Forelimb muscle (tissue), 1 donor: ENCODE results near the gene GTF2H1. TPM values are rescaled to one million over a fixed set of nuclear protein-coding genes. Genes with fewer than 3 reads are reported as not detected.

Experiments
- DNase-seq: peaks from one replicate; pipeline ENCODE4 v3.0.0-alpha.2; 2013; ENCODE audit warnings: low read depth
- polyA plus RNA-seq: library from polyadenylated mRNA; unstranded; fragments of 120-200 nt; gene quantifications from one replicate; pipeline ENCODE4 v1.2.1, GENCODE V29; 2013; ENCODE audit not compliant: insufficient read length

Gene GTF2H1
- 35.7 TPM for polyA plus RNA-seq

DNA sequence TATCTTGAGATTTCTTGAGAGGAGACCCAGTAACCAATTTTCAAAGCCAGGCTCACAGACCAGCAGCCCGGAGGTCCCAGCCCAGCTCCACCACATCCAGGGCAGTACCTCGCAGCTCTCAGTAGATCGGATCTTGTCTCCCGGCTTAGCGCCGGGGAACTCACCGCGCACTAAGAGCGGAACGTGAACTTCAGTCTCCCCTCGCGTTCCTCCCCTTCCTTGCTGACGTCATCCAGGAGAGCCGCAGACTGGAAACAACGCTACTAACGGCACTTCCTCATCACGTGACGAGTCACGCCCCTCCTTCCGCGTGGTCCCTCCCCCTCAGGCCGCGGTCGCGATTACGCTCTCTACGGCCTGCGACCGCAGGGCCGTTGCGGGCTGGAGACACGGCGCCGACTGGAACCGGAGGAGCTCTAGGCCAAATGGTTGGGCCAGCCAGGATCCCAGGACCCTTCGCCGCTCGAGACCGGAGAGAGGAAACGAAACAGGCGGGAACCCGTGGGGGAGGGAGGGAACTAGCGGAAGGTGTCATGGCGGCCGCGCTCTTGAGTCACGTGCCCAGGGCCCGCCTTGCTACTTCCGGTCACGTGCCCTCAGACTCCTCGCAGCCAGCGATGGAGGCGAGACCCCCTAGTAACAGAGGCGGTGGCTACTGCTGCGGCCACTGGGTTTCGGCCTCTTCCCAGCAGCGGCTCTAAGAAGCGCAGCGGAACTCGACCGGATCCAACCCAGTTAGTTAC, at the start of gene GTF2H1, which contains the start of gene HPS5:
GTF2H1 (plus strand) TSS at position 599 of the 743 bp plus-strand sequence. CDS start 10,508 bp downstream, outside the sequence.
HPS5 (minus strand) TSS at position 172 of the 743 bp plus-strand sequence. CDS start 4,282 bp downstream, outside the sequence.
- peak; percentile 98 for DNase-seq

DNA sequence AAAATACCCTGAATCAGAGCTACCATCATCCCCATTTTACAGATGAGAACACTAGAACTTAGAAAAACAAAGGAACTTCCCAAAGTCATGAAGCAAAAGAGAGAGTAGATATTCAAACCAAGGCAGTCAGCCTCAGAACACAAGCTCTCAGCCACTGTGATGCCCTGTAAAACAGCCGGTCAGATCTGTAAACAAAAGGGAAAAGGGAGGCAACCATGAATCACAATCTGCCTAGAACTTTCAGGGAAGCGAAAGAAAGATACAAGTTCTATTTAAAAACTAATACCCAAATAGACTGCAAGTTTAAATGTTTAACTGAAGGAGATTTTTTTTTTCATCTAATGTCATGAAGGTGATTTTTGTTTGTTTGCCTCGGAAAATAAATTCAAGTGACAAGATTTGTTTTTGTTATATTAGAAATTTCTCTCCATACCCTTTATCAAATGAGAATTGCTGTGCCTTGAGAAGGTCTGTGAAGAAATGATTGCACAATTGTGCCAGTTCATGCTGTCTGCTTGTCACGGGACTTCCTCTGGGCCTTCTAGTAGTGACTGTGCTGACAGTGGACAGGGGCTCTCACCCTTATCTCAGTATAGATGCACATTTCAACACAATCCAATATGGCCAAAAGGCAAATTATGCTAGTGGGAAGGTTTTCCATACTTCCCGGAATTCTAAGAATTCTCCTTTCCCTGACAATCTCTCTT, 44.6 kb upstream of the GTF2H1 start:
- DNase-seq: no peak

DNA sequence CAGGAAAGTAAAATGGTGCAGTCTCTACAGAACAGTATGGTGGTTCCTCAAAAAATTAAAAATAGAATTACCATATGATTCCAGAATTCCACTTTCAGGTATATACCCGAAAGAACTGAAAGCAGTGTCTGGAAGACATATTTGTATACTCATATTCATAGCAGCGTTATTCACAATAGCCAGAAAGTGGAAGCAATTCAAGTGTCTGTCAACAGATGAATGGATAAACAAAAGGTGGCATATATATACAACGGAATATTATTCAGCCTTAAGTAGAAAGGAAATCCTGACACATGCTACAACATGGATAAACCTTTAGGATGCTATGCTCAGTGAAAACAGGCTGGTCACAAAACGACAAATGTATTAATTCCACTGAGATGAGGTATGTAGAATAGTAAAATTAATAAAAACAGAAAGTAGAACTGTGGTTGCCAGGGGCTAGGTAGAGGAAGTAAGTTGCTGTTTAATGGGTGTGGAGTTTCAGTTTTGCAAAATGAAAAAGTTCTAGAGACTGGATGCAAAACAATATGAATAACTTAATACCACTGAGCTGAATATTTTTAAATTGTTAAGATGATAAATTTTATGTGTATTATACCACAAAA, 41.8 kb upstream of the GTF2H1 start:
- DNase-seq: no peak

DNA sequence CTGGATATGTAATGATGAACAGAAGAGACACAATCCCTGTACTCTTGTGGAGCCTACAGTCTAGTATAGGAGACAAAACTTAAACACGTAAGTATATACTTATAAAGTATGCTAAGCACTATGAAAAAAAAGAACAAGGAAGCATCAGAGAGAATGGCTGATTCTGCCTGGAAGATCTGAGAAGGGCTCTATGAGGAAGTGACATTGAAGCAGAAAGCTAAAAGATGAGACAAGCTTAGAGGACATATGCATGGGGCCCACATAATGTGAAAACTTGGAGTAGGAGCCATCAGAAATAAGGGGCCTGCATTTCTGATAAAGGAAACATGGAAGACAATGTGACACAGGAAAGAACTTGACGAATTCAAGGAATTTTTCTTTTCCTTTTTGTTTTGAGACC, 39.7 kb upstream of the GTF2H1 start:
- DNase-seq: no peak

DNA sequence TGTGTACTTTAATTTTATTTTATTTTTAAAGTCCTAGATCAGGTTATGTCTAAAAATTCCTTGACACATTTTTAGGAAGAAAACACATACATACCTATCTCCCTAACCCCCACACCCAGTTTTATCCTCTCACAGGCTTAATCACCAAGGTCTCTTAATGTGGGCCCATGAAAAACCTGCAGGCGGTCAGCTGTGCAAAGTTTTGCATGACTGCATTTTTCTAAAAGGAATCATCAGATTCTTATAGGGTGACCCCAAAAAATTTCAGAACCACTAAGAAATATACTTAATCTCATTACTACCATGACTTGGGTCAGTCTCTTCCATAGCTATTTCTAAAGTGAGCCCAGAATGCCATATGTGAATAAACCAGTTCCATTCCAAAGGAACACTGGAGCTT, 36.5 kb upstream of the GTF2H1 start:
- DNase-seq: no peak

DNA sequence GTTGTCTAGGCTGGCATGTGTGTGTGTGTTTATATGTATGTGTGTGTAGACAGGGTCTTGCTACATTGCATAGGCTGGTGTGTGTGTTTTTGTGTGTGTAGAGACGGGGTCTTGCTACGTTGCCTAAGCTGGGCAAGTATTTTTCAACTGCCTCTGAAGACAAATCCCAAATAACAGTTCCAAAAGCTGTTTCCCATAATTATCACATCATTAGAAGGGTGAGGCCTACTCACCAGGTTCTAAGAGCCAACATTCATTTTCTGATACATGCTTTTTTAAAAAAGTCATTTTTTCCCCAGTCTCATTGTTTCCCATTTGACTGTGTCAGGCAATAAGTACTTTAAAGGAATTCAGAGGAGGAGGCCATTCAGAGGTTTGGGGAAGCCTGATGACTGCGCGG, 33.5 kb upstream of the GTF2H1 start:
- no peak for DNase-seq

DNA sequence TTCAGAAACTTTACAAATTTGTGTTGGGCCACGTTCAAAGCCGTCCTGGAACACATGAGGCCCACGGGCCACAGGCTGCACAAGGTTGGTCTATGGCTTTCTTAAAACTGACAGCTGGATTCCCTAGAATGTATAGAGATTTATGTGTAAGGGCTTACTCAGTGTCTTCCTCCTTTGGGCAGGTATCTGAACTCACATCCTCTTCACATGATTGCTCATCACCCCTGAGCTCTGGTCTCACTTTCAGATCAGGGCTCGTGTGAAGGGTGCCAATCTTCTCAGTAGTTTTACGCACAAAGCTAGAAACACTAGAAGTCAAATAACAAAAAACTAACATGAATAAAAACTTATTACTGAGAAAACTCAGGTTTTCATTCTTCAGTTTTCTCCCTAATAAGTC, 27.5 kb upstream of the GTF2H1 start:
- no peak for DNase-seq

DNA sequence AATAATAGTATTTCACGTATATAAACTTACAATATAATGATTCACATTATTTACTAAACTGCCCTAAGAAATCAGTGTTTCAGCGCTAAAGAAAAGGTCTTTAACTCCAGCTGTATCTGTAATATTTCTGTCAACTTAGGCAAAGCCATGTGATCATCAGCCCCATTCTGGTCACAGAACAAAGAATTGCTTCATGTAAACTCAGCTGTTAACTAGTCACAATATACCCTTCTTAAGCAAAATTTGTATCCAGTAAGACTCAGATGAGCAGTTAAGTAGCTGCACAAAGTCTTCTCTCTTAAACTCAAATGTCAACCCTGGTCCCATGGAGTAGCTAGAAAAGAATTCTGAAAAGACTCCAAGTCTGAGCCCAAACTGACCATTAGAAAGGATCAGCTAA, 27.1 kb upstream of the GTF2H1 start:
- DNase-seq: no peak

DNA sequence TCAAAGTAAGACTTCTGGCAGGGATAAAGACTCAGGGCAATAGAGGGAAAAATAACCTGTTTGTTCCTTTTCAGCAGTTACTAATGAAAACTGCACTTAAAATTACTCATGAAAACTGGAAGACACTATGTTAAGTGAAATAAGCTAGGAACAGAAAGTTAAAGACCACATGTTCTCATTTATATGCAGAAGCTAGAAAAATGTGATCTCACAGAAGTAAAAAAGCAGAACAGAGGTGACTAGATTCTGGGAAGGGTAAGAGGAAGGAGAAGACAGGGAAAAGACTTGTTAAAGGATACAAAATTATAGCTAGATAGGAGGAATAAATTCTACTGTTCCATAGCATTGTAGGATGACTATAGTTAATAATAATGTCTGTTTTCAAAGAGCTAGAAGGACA, 22.6 kb upstream of the GTF2H1 start:
- no peak for DNase-seq

DNA sequence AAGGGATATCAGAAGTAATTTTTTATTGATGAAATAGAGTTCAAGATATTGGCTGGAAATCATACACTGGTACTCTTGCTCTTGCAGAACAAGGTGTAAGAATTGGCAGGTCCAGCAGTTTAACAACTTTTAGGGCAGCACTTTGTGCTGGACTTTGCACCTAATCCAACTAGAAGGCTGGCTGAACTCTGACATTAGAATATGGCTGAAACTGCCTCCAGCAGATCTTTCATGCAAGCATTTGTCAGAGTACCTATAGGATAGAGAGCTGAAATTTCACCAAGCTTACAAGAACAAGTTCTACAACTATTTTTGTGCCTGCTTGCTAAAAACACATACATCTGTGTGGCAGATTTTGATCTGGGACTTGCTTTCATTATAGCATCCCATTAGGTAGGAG, 17.6 kb upstream of the GTF2H1 start:
- DNase-seq: no peak

DNA sequence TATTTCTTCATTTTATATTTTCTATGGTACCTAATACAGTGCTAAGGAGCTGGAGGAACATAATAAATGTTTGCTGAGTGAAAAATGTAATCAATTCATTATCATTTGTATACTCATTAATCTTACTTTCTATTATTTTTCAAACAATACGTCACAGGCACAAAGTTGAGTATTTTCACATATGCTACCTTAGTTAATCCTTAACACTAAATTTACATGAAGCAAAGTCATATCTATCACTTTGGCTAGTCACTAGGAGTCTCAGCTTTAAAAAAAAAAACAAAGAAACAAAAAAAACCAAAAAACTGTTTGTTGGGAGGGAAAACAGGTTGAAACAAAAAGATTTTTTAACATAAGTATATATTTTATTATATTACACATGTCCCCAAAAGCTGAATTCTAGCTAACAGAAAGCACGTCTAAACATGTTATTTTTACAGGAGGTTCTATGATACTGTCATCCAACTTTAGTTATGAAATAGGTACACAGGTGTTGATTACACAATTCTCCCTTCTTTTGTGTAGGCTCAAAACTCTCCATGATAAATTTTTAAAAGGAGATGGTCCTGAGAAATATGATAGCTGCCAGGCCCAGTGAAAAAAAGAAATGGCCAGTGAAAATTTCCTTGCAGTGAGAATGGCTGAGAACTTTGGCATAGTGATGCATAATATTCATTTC, 14.8 kb upstream of the GTF2H1 start:
- DNase-seq: no peak

DNA sequence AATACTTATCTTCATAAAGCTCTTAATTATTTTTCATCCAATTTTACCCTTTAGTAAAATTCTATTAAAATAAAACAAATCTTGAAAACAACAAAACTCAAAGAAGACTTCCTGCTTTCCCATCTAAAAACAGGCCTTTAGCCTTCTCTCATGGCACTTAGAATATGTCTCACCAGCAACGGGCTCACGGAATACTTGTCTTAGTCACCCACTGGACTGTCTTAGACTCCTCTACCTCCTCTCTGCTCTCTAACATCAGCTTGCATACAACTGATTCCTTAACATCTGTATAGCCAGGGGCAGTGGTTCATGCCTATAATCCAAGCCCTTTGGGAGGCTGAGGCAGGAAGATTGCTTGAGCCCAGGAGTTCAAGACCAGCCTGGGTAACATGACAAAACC, 14.1 kb upstream of the GTF2H1 start:
- no peak for DNase-seq

DNA sequence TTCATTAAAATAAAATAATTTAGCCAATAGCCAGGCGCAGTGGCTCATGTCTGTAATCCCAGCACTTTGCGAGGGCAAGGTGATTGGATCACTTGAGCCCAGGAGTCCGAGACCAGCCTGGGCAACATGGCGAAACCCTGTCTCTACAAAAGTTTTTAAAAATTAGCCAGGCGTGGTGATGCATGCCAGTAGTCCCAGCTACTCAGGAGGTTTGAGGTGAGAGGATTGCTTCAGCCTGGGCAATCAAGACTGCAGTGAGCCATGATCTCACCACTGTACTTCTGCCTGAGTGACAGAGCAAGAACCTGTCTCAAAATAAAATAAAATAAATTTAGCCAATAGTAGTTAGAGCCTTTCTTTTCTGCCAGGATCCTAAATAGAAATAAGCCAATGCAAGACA, 12.7 kb upstream of the GTF2H1 start:
- DNase-seq: no peak

DNA sequence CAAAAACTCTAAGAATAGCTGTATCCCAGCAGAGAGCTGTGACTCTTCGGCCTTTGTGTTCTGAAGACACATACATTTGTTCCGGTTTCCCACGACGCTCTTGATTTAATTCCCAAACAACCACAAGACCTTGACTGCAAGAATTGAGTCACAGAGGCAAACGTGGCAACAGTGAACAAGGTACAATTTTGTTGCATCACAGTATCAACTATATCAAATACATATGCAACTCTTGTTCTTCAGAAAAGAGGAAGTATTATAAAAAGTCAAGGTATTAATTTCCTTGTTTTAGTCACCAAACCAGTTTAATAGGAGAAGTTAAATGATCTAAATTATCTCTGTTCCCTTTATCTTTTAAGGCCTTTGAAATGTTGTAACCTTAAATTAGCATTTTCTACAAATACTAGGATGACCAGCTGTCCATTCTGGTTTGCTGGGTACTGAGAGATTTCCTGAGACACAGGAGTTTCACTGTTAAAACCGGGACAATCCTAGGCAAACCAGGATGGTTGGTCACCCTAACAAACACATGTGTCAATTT, 11.5 kb upstream of the GTF2H1 start:
- no peak for DNase-seq

DNA sequence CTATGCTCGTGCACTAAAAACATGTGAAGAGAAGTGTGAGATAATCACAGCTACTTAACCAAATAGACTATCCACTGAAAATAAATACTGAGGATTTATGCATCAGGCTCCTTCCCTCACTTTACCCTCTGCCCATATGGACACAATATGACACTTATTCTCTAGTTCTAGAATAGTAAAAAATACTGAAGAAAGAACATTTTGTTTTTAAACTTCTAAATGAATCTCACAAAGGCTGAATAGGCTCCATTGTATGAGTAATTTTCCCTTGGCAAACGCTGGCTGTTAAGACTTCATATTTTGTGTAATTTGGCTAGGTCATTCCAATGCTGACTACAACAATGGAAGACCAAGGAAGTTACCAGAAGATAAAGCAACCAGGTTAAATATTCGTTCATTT, 10.4 kb upstream of the GTF2H1 start:
- no peak for DNase-seq

DNA sequence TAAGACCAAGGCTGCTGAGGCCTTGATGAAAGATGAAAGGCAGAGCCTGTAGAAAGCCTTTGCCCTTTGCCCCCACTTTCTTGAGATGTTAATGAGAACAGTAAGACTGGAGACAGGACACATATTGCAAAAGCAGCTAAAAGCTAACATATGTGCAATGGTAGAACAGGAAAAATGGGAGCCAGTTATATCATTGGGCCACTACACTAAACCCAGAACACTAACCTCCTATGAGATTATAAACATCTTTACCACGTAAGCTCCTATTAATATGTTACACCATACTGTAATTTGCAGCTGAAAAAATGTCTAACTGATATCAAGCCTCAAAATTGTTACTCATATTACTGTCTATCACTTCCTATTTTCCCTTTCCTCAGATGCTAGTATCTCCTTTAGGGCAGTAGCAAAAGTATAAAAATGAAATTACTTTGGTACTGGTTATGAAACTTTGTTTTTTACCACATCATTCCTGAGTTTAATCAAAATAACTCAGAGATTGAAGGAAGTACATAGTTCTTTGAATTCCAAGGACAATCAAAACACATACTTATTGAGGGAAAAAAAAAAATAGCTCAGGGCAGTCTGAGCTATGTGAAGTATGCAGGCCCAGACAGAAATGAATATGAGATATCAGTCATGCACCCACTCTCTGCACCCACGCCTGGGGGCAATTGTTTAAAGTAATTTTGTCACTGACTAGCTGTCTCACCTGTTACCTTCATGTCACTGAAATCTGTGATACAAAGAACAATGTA, 9.5 kb upstream of the GTF2H1 start:
- DNase-seq: no peak

DNA sequence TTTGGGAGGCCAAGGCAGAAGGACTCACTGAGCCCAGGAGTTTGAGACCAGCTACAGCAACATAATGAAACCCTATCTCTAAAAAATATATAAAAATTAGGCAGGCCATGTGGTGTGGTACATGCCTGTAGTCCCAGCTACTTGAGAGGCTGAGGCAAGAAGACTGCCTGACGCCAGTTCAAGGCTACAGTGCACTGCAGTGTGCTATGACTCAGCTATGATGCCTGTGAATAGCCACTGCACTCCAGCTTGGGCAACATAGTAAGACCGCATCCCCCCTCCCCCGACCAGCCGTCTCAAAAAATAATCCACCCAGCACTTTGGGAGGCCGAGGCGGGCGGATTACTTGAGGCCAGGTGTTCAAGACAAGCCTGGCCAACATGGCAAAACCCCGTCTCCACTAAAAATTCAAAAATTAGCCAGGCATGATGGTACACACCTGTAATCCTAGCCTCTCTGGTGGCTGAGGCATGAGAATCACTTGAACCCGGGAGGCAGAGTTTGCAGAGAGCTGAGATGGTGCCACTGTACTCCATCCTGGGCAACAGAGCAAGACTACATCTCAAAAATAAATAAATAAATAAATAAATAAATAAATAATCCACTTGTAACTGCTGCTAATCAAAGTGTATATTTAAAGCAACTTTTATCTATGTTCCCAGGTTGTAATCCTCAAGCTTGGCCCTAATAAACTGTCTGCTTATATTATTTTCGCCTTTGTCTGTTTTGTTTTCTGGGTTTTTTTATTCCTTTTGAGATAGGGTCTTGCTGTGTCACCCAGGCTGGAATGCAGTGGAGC, 8.2 kb upstream of the GTF2H1 start:
- no peak for DNase-seq

DNA sequence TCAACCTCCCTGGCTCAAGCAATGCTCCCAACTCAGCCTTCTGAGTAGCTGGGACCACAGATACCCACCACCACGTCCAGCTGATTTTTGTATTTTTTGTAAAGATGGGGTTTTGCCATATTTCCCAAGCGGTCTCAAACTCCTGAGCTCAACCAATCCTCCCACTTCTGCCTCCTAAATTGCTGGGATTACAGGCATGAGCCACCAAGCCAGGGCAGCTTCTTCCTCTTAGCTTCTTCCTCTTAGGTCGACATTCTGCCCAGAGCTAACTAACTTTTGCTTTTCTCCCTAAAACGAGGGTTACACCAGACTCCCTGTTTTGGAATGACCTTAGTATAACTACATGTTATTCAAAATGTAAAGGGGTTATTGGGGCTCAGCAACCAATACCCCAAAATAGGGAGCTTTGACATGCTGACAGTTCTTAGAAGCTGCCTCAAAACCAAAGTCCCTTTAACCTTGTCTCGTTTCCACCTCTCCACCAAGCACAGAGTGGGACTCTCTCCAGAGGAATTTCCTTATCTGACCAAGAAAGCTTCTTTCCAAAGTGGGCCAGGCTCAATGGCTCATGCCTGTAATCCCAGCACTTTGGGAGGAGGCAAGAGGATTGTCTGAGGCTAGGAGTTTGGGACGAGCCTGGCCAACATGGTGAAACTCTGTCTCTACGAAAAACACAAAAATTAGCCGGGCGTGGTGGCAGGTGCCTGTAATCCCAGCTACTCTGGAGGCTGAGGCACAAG, 7.4 kb upstream of the GTF2H1 start:
- no peak for DNase-seq

DNA sequence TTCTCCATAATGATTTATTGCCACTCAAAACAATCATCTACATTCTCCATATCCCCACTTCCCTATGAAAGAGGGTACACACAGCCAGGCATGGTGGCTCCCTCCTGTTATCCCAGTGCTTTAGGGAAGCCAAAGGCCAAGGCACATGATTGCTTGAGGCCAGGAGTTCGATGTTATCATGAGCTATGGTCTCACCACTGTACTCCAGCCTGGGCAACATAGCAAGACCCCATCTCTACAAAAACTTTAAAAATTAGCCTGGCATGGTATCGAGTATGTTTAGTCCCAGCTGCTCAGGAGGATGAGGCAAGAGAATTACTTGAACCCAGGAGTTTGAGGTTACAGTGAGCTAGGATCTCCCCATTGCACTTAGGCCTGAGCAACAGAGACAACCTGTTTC, 6.5 kb upstream of the GTF2H1 start:
- DNase-seq: no peak

DNA sequence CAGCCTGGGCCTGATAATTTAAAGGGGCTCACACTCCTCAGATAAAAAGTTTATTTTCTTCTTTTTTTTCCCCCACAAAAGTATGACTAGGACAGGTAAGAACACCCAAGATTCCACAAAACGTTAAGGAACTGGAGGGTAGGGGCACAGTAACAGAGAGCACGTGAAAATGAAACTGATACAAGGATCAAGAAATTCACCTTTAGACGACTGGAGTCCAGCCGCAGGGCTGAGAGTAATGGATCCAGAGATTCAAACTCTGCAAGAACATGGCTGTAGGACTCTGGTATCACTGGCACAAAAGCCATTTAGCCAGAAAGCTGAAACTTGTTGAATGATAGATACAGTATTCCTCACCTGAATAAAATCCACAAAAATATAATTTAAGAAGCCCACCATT, 4.8 kb upstream of the GTF2H1 start:
- DNase-seq: no peak
